Loucy (cell line): ENCODE results near the gene TSR1.

Experiments used
- H2AFZ ChIP-seq: fragments of 200-600 bp; sonication (generic); 2 replicates; pipeline ENCODE4 v1.6.0; 2016; ENCODE audit warnings: antibody characterized with exemption, mild to moderate bottlenecking, low read length, moderate library complexity
- H3F3A ChIP-seq: fragments of 200-600 bp; 2 replicates; pipeline ENCODE4 v1.6.0; 2016; ENCODE audit warnings: antibody characterized with exemption, low read depth, mild to moderate bottlenecking
- H3K27me3 ChIP-seq: fragments of 200-600 bp; sonication (generic); 2 replicates; pipeline ENCODE4 v1.6.1; 2014; ENCODE audit warnings: low read length, mild to moderate bottlenecking; ENCODE audit not compliant: insufficient read depth, poor library complexity, severe bottlenecking
- H3K36me3 ChIP-seq: fragments of 200-600 bp; sonication (generic); 2 replicates; pipeline ENCODE4 v1.6.1; 2016; ENCODE audit warnings: low read length; ENCODE audit not compliant: insufficient read depth
- H3K4me1 ChIP-seq: fragments of 200-600 bp; sonication (generic); 2 replicates; pipeline ENCODE4 v1.5.1; 2014; ENCODE audit warnings: low read length, mild to moderate bottlenecking; ENCODE audit not compliant: insufficient read depth, poor library complexity, severe bottlenecking
- H3K4me2 ChIP-seq: fragments of 200-600 bp; sonication (generic); 2 replicates; pipeline ENCODE4 v1.6.0; 2014; ENCODE audit warnings: antibody characterized with exemption, low read length, low read depth, mild to moderate bottlenecking; ENCODE audit not compliant: poor library complexity, severe bottlenecking
- H3K4me3 ChIP-seq: fragments of 200-600 bp; sonication (generic); 2 replicates; pipeline ENCODE4 v1.5.1; 2014; ENCODE audit warnings: low read length, mild to moderate bottlenecking, mixed read lengths; ENCODE audit not compliant: poor library complexity, severe bottlenecking
- H3K79me2 ChIP-seq: fragments of 200-600 bp; sonication (generic); 2 replicates; pipeline ENCODE4 v1.6.1; 2014; ENCODE audit warnings: low read length; ENCODE audit not compliant: insufficient read depth
- H3K9ac ChIP-seq: fragments of 200-600 bp; sonication (generic); 2 replicates; pipeline ENCODE4 v1.6.0; 2014; ENCODE audit warnings: mild to moderate bottlenecking, low read depth, low read length, moderate library complexity; ENCODE audit not compliant: poor library complexity, severe bottlenecking
- H3K9me2 ChIP-seq: fragments of 200-600 bp; sonication (generic); replicated peaks from 2 replicates; pipeline ENCODE4 v1.6.1; 2016; ENCODE audit warnings: low read depth, low read length, mixed read lengths
- H3K9me3 ChIP-seq: fragments of 200-600 bp; sonication (generic); 2 replicates; pipeline ENCODE4 v1.6.1; 2014; ENCODE audit warnings: mild to moderate bottlenecking, antibody characterized with exemption, low read length, low read depth; ENCODE audit not compliant: insufficient read depth
- H4K20me1 ChIP-seq: fragments of 200-600 bp; sonication (generic); 2 replicates; pipeline ENCODE4 v1.6.0; 2014; ENCODE audit warnings: antibody characterized with exemption, low read length, mild to moderate bottlenecking; ENCODE audit not compliant: insufficient read depth, poor library complexity, severe bottlenecking
- EZH2phosphoT487 ChIP-seq: fragments of 200-600 bp; IDR thresholded peaks from 2 replicates; pipeline ENCODE4 v1.6.1; 2018; ENCODE audit warnings: antibody characterized with exemption, mild to moderate bottlenecking, moderate library complexity, borderline replicate concordance
- TF ChIP-seq, protein P1 (sequence below): fragments of 200-600 bp; sonication (generic); conservative IDR thresholded peaks from 2 replicates; pipeline ENCODE4 v1.5.1; 2014; ENCODE audit warnings: mild to moderate bottlenecking, antibody characterized with exemption, low read length

Gene TSR1

GRCh38 chr17:2371183-2372130 lies 35.2 kb upstream of the TSR1 start:
- Histone ChIP-seq H4K20me1 (no peaks in the 10 kb centered on the region), H3K4me3 (no peak overlapping the region), H3K4me2 (no peak overlapping the region), H3K9ac (no peak overlapping the region), H3K36me3 (no peaks in the 10 kb centered on the region), H3K4me1 (peaks cover 6% of the 10 kb centered on the region), H3K27me3 (no peaks in the 10 kb centered on the region), H3F3A (no peaks in the 10 kb centered on the region), H3K79me2 (no peaks in the 10 kb centered on the region), H3K9me2 (no peaks in the 10 kb centered on the region), H2AFZ (no peak overlapping the region), H3K9me3 (no peaks in the 10 kb centered on the region)
- TF ChIP-seq, protein P1, sequence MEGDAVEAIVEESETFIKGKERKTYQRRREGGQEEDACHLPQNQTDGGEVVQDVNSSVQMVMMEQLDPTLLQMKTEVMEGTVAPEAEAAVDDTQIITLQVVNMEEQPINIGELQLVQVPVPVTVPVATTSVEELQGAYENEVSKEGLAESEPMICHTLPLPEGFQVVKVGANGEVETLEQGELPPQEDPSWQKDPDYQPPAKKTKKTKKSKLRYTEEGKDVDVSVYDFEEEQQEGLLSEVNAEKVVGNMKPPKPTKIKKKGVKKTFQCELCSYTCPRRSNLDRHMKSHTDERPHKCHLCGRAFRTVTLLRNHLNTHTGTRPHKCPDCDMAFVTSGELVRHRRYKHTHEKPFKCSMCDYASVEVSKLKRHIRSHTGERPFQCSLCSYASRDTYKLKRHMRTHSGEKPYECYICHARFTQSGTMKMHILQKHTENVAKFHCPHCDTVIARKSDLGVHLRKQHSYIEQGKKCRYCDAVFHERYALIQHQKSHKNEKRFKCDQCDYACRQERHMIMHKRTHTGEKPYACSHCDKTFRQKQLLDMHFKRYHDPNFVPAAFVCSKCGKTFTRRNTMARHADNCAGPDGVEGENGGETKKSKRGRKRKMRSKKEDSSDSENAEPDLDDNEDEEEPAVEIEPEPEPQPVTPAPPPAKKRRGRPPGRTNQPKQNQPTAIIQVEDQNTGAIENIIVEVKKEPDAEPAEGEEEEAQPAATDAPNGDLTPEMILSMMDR, result no peak
- TF ChIP-seq EZH2phosphoT487, result no peak

GRCh38 chr17:2370211-2370589 lies 33.9 kb upstream of the TSR1 start:
- no peak overlapping the region for H3K9ac ChIP-seq

DNA sequence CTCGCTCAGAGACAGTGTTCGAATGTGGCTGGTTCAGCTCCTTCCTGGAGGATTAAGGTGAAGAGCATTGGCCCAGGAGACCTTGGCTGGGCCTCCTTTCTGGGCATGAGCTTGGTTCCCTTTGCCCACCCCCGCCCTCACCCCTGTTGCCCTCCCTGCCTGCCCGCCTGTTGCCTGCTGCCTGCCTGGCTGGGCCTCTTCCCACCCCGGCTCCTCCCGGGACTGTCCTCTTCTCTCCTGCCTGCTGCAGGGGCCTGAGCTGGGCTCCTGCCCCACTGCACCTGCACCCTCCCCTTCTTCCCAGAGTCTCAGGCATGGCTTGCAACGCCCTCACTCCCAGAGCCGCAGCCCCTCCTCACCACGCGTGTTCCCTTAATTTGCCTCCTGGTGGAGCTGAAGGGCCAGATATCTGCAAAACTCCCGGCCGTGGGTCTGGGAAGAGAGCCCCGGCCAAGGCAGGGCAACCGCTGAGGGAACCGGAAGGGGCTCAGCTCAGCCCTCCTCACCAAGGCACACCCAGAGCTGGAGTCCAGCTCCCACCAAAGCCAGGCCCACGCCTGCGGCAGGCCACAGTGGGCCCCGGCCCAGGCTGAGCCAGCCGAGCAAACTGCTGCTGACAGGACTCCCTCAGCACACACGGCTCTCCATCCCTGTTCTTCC lies 33.4 kb upstream of the TSR1 start:
- no peaks in the 10 kb centered on the region for H3K9me3 ChIP-seq
- H3K4me1 ChIP-seq, result peaks cover 6% of the 10 kb centered on the region
- H3K9me2 ChIP-seq, result no peaks in the 10 kb centered on the region
- no peaks in the 10 kb centered on the region for H3F3A ChIP-seq
- no peaks in the 10 kb centered on the region for H3K79me2 ChIP-seq
- no peak overlapping the region for H2AFZ ChIP-seq
- TF ChIP-seq EZH2phosphoT487, result no peak
- TF ChIP-seq, protein P1, result no peak
- peaks cover 6% of the 10 kb centered on the region; the same call in 1 of the 2 replicates for H3K36me3 ChIP-seq
- no peaks in the 10 kb centered on the region for H3K27me3 ChIP-seq
- no peak overlapping the region for H3K4me3 ChIP-seq
- no peaks in the 10 kb centered on the region for H4K20me1 ChIP-seq
- no peak overlapping the region for H3K4me2 ChIP-seq
- H3K9ac ChIP-seq, result no peak overlapping the region

More at GRCh38 chr17:2370211-2370589, 33.9 kb upstream of the TSR1 start:
- no peaks in the 10 kb centered on the region for H3K79me2 ChIP-seq
- H3K36me3 ChIP-seq, result peaks cover 3% of the 10 kb centered on the region; the same call in 1 of the 2 replicates
- H3K9me3 ChIP-seq, result no peaks in the 10 kb centered on the region
- H3K27me3 ChIP-seq, result no peaks in the 10 kb centered on the region
- no peak overlapping the region for H3K4me3 ChIP-seq
- H4K20me1 ChIP-seq, result no peaks in the 10 kb centered on the region
- TF ChIP-seq, protein P1, result no peak
- TF ChIP-seq EZH2phosphoT487, result no peak
- H2AFZ ChIP-seq, result no peak overlapping the region
- H3F3A ChIP-seq, result no peaks in the 10 kb centered on the region
- no peaks in the 10 kb centered on the region for H3K9me2 ChIP-seq
- no peak overlapping the region for H3K4me2 ChIP-seq
- peaks cover 6% of the 10 kb centered on the region for H3K4me1 ChIP-seq
